GM11168 (cell line): ENCODE measurements around the gene ITSN1.

Experiments
- in situ Hi-C: fragments of 300-500 bp; cut with MboI; formaldehyde crosslinking; loops from one replicate; pipeline ENCODE4 v1.12.0; 2022; ENCODE audit warnings: low sequenced_read_pairs; ENCODE audit not compliant: unreplicated experiment

The ITSN1 gene

GRCh38 chr21:33800753-33801423, 158.6 kb downstream of the ITSN1 start:
- in situ Hi-C loops: no loop called here

GRCh38 chr21:33801424-33802405, 159.4 kb downstream of the ITSN1 start:
- in situ Hi-C loops: no loop called here

GRCh38 chr21:33802481-33802880, 160.2 kb downstream of the ITSN1 start:
- in situ Hi-C loops: no loop called here

GRCh38 chr21:33808715-33809367, 166.5 kb downstream of the ITSN1 start:
- in situ Hi-C loops: no loop called here

GRCh38 chr21:33810766-33811165, 168.5 kb downstream of the ITSN1 start:
- in situ Hi-C loops: no loop called here

- in situ Hi-C loops: no loop called here
These were observed 169.1 kb downstream of the ITSN1 start for GRCh38 chr21:33811167-33812010.

GRCh38 chr21:33813832-33814365, 171.6 kb downstream of the ITSN1 start:
- in situ Hi-C loops: no loop called here

GRCh38 chr21:33815143-33815707, 172.9 kb downstream of the ITSN1 start:
- in situ Hi-C loops: no loop called here

- in situ Hi-C loops: no loop called here
These were observed 173.9 kb downstream of the ITSN1 start for GRCh38 chr21:33816174-33816573.

GRCh38 chr21:33817138-33817537, 174.8 kb downstream of the ITSN1 start:
- in situ Hi-C loops: no loop called here

- in situ Hi-C loops: no loop called here
These were observed 175.6 kb downstream of the ITSN1 start for GRCh38 chr21:33817663-33818451.

- in situ Hi-C loops: no loop called here
These were observed 178.0 kb downstream of the ITSN1 start for GRCh38 chr21:33820230-33820770.

GRCh38 chr21:33820798-33821197, 178.5 kb downstream of the ITSN1 start:
- in situ Hi-C loops: no loop called here

GRCh38 chr21:33821503-33822322, 179.4 kb downstream of the ITSN1 start:
- in situ Hi-C loops: no loop called here

GRCh38 chr21:33824156-33824941, 182.0 kb downstream of the ITSN1 start:
- in situ Hi-C loops: no loop called here

GRCh38 chr21:33825419-33825818, 183.1 kb downstream of the ITSN1 start:
- in situ Hi-C loops: no loop called here

- in situ Hi-C loops: no loop called here
These were observed 183.6 kb downstream of the ITSN1 start for GRCh38 chr21:33825915-33826314.
